ENCODE measurements around the gene ANKFY1. TPM values are rescaled to one million over a fixed set of nuclear protein-coding genes. Genes with fewer than 3 reads are reported as not detected.

Gene ANKFY1
- total and polyA plus RNA-seq, 2 donors (not counting 3 experiments of a cell fraction or from before 2014, with no cell fraction given), result 30.6 to 51.1 TPM

GRCh38 chr17:4136373-4136772 lies 127.4 kb downstream of the ANKFY1 start:
- FAIRE-seq (no peak), DNase-seq (ENCODE audit: low read depth, low spot score) (no peak)
- dilution Hi-C loops (cut with MboI; ENCODE audit: extremely low pct_ligation_motif_present, low sequenced_read_pairs) (no loop called here), intact Hi-C loops (cut with micrococcal nuclease) (no loop called here)
- Histone ChIP-seq H2AFZ (ENCODE audit: low read depth, low read length) (no peak overlapping the region), H4K20me1 (replicated peaks; ENCODE audit: control insufficient read depth, extremely low read depth, insufficient read depth, low read length) (no peaks in the 10 kb centered on the region), H3K27ac (ENCODE audit: insufficient read depth, low read depth, low read length) (no peak overlapping the region), H3K9me1 (replicated peaks; ENCODE audit: control insufficient read depth, extremely low read depth, insufficient read depth, low read length) (no peaks in the 10 kb centered on the region), H3K79me2 (ENCODE audit: control insufficient read depth, insufficient read depth, low read length) (peaks cover 91% of the 10 kb centered on the region), H3K27me3 (ENCODE audit: control insufficient read depth in 2 of 2, insufficient read depth in 2 of 2, low read length in 2 of 2) (no peaks in the 10 kb centered on the region), H3K4me1 (ENCODE audit: control insufficient read depth, extremely low read depth, insufficient read depth, low read length) (peaks cover 6% of the 10 kb centered on the region), H3K9ac (replicated peaks; ENCODE audit: extremely low read depth, insufficient read depth, low read length) (no peak overlapping the region), H3K4me2 (ENCODE audit: insufficient read depth, low read length) (no peak overlapping the region), H3K4me3 (replicated peaks in 1 of 3; ENCODE audit: insufficient read depth in 1 of 3, low read depth in 1 of 3, low read length in 3 of 3) (no peak overlapping the region), H3K36me3 (ENCODE audit: control insufficient read depth in 2 of 2, extremely low read depth in 1 of 2, insufficient read depth in 2 of 2, low read length in 2 of 2) (no peaks in the 10 kb centered on the region), H3K9me3 (replicated peaks; ENCODE audit: control insufficient read depth, insufficient read depth, low read length) (no peaks in the 10 kb centered on the region)
- POLR2A ChIA-PET, result no interaction called here
- CTCF ChIA-PET, result interaction anchor here (1.5 kb wide), 1 partner anchor 14 kb away, joined by 3 read pairs; no protein-coding TSS in a partner anchor
- TF ChIP-seq MYC (IDR thresholded peaks at IDR 0.05; ENCODE audit: low read depth, low read length) (no peak), GATA2 (IDR thresholded peaks at IDR 0.05; ENCODE audit: insufficient read depth, insufficient read length, low read depth, low read length) (no peak), POLR2AphosphoS5 (IDR thresholded peaks at IDR 0.05; ENCODE audit: insufficient read depth, low read depth, low read length) (no peak), FOS (IDR thresholded peaks at IDR 0.05; ENCODE audit: borderline replicate concordance, insufficient read depth, low read length) (no peak)
- BruUV-seq (replicated peaks), result no TSS peak

DNA sequence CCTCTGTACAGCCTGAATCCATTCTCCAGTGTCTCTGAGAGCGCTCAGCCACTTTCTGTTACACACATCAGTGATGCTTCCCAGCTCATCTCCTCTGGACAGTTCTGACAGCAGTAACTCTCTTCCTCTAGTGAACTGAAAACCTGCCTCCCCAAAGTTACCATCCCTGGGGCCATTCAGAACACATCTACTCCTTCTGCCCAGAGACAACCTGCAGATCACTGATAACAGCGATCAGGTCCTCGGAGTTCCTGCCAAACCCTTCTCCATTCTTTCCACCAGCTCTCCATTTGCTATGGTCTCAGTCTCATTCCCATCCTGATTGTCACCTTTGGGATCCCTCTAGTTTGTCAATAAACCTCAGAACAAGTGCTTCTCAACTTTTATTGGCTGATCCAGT lies 128.3 kb downstream of the ANKFY1 start:
- BruUV-seq (replicated peaks), result no TSS peak
- no peak overlapping the region for H3K4me3 ChIP-seq (replicated peaks in 1 of 3; ENCODE audit: insufficient read depth in 1 of 3, low read depth in 1 of 3, low read length in 3 of 3)
- no peak for FAIRE-seq
- peaks cover 12% of the 10 kb centered on the region for H3K4me1 ChIP-seq (ENCODE audit: control insufficient read depth, extremely low read depth, insufficient read depth, low read length)
- H3K27ac ChIP-seq (ENCODE audit: insufficient read depth, low read depth, low read length), result no peak overlapping the region
- no peaks in the 10 kb centered on the region for H4K20me1 ChIP-seq (replicated peaks; ENCODE audit: control insufficient read depth, extremely low read depth, insufficient read depth, low read length)
- dilution Hi-C loops (cut with MboI; ENCODE audit: extremely low pct_ligation_motif_present, low sequenced_read_pairs) (no loop called here), intact Hi-C loops (cut with micrococcal nuclease) (no loop called here)
- ChIA-PET POLR2A (no interaction called here), CTCF (interaction anchor here (0.8 to 1.5 kb wide), 3 partner anchors 9 to 64 kb away, joined by 3 to 4 read pairs (median 3); no protein-coding TSS in a partner anchor)
- TF ChIP-seq FOS (IDR thresholded peaks at IDR 0.05; ENCODE audit: borderline replicate concordance, insufficient read depth, low read length) (no peak), EZH2 (IDR thresholded peaks at IDR 0.05; ENCODE audit: borderline replicate concordance, low read depth, low read length, severe bottlenecking) (no peak), JUN (IDR thresholded peaks at IDR 0.05; ENCODE audit: borderline replicate concordance, insufficient read depth, insufficient read length, low read depth) (no peak), MYC (IDR thresholded peaks at IDR 0.05; ENCODE audit: low read depth, low read length) (no peak), POLR2AphosphoS5 (IDR thresholded peaks at IDR 0.05; ENCODE audit: insufficient read depth, low read depth, low read length) (no peak), POLR2A (IDR thresholded peaks at IDR 0.05; ENCODE audit: low read depth, low read length) (no peak), MAX (IDR thresholded peaks at IDR 0.05; ENCODE audit: insufficient read depth, insufficient read length) (no peak), GATA2 (IDR thresholded peaks at IDR 0.05; ENCODE audit: insufficient read depth, insufficient read length, low read depth, low read length) (no peak)
- TF ChIP-seq, protein P1, sequence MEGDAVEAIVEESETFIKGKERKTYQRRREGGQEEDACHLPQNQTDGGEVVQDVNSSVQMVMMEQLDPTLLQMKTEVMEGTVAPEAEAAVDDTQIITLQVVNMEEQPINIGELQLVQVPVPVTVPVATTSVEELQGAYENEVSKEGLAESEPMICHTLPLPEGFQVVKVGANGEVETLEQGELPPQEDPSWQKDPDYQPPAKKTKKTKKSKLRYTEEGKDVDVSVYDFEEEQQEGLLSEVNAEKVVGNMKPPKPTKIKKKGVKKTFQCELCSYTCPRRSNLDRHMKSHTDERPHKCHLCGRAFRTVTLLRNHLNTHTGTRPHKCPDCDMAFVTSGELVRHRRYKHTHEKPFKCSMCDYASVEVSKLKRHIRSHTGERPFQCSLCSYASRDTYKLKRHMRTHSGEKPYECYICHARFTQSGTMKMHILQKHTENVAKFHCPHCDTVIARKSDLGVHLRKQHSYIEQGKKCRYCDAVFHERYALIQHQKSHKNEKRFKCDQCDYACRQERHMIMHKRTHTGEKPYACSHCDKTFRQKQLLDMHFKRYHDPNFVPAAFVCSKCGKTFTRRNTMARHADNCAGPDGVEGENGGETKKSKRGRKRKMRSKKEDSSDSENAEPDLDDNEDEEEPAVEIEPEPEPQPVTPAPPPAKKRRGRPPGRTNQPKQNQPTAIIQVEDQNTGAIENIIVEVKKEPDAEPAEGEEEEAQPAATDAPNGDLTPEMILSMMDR (IDR thresholded peaks at IDR 0.05; ENCODE audit: extremely low read depth in 1 of 2, insufficient read depth in 1 of 2, low read depth in 1 of 2, low read length in 2 of 2), result no peak
- no peak for DNase-seq (ENCODE audit: low read depth, low spot score)
- no peaks in the 10 kb centered on the region for H3K9me1 ChIP-seq (replicated peaks; ENCODE audit: control insufficient read depth, extremely low read depth, insufficient read depth, low read length)
- H3K9ac ChIP-seq (replicated peaks; ENCODE audit: extremely low read depth, insufficient read depth, low read length), result no peak overlapping the region
- no peaks in the 10 kb centered on the region for H3K9me3 ChIP-seq (replicated peaks; ENCODE audit: control insufficient read depth, insufficient read depth, low read length)
- H3K36me3 ChIP-seq (ENCODE audit: control insufficient read depth in 2 of 2, extremely low read depth in 1 of 2, insufficient read depth in 2 of 2, low read length in 2 of 2), result no peaks in the 10 kb centered on the region
- no peaks in the 10 kb centered on the region for H3K27me3 ChIP-seq (ENCODE audit: control insufficient read depth in 2 of 2, insufficient read depth in 2 of 2, low read length in 2 of 2)
- H3K79me2 ChIP-seq (ENCODE audit: control insufficient read depth, insufficient read depth, low read length), result peaks cover 85% of the 10 kb centered on the region
- H3K4me2 ChIP-seq (ENCODE audit: insufficient read depth, low read length), result no peak overlapping the region
- H2AFZ ChIP-seq (ENCODE audit: low read depth, low read length), result no peak overlapping the region

Measured in endothelial cell of umbilical vein (primary cell).